A673 (cell line): ENCODE data around the gene ARHGAP35.

Experiments used
- EZH2 ChIP-seq: fragments of 200-600 bp; sonication (generic); IDR thresholded peaks from 2 replicates; pipeline ENCODE4 v1.6.1; 2017; ENCODE audit warnings: borderline replicate concordance, low read depth, mild to moderate bottlenecking, mixed read lengths, antibody characterized with exemption, low read length; ENCODE audit not compliant: poor library complexity, severe bottlenecking
- TF ChIP-seq, protein P1 (sequence below): fragments of 300-800, 200-600 bp; sonication (generic); conservative IDR thresholded peaks from 2 replicates; pipeline ENCODE4 v1.5.1; 2017; ENCODE audit warnings: low read depth, mild to moderate bottlenecking, antibody characterized with exemption, low read length, moderate library complexity, mixed read lengths

DNA sequence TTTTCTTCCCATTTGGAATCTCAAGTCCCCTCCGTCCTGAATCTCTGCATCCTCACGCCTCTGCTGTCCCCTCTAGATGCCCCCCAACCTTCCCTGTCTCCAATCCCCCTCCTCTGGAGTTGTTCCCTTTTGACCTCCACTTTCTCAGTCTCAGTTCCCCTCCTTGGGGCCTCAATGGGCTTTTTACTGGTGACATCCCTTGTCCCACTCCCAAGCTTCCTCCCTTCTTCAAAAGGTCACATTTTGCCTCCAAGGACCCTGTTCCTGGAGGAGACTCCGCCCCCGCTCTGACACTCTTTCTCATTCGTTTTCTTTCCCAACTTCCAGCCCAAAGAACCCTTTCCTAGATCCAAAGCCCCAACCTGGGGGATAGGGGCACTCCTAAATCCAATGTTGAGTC lies 11.2 kb upstream of the ARHGAP35 start:
- no peak for TF ChIP-seq EZH2
- TF ChIP-seq, protein P1, sequence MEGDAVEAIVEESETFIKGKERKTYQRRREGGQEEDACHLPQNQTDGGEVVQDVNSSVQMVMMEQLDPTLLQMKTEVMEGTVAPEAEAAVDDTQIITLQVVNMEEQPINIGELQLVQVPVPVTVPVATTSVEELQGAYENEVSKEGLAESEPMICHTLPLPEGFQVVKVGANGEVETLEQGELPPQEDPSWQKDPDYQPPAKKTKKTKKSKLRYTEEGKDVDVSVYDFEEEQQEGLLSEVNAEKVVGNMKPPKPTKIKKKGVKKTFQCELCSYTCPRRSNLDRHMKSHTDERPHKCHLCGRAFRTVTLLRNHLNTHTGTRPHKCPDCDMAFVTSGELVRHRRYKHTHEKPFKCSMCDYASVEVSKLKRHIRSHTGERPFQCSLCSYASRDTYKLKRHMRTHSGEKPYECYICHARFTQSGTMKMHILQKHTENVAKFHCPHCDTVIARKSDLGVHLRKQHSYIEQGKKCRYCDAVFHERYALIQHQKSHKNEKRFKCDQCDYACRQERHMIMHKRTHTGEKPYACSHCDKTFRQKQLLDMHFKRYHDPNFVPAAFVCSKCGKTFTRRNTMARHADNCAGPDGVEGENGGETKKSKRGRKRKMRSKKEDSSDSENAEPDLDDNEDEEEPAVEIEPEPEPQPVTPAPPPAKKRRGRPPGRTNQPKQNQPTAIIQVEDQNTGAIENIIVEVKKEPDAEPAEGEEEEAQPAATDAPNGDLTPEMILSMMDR = no peak
